Transverse colon (tissue), 4 donors: ENCODE results near the gene GALNT9.

Experiments
- CTCF ChIP-seq, 5 experiments: fragments of 200-600 bp in 3 of 5; fragments of 450-650 bp in 2 of 5; sonication (generic) in 3 of 5; IDR thresholded peaks; 1 replicate in 2 of 5; 2 replicates in 3 of 5; pipeline ENCODE4 v1.5.1; 2016 to 2017; ENCODE audit warnings: antibody characterized with exemption in 5 of 5, inconsistent platforms in 3 of 5, mild to moderate bottlenecking in 2 of 5, moderate library complexity in 1 of 5
- EP300 ChIP-seq: sonication (generic); formaldehyde crosslinking; IDR thresholded peaks from one replicate; pipeline ENCODE4 v1.6.1; 2017; ENCODE audit warnings: antibody characterized with exemption, low read depth
- POLR2A ChIP-seq: fragments of 450-650 bp; IDR thresholded peaks from one replicate; pipeline ENCODE4 v1.6.1; 2016; ENCODE audit warnings: antibody characterized with exemption, mild to moderate bottlenecking, moderate library complexity
- POLR2AphosphoS5 ChIP-seq, 3 donors: sonication (generic); formaldehyde crosslinking; IDR thresholded peaks; one replicate each; pipeline ENCODE4 v1.6.1; 2016; ENCODE audit warnings: antibody characterized with exemption in 3 of 3

DNA sequence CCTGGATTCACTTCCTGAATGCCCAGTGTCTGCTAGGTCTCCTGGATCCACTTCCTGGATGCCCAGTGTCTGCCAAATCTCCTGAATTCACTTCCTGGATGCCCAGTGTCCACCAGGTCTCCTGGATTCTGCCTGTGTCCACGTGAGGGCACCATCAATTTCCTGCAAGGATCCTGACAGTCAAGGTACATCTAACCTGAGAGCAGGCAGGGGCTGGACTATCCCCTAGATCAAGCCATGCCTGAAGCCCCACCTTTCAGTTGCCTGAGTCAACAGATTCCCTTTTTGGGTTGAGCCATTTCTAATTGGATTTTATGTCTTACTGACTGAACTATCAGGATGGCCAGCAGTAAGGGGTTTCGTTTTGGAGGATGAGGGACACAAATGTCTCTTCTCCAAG is 49.5 kb downstream of the GALNT9 start:
- TF ChIP-seq CTCF (IDR thresholded peaks at IDR 0.05) (no peak), POLR2A (no peak), POLR2AphosphoS5 (IDR thresholded peaks at IDR 0.05) (no peak), EP300 (no peak)
